Measurements from ENCODE around the gene PDZD11.

GRCh38 chrX:70260104-70260503 is 29.6 kb downstream of the PDZD11 start, which contains the start of gene P2RY4:
- no peak for TF ChIP-seq SRF (IDR thresholded peaks at IDR 0.05; ENCODE audit: low read depth)
- TF ChIP-seq EZH2phosphoT487 (IDR thresholded peaks at IDR 0.05; ENCODE audit: borderline replicate concordance), result no peak
- TF ChIP-seq POLR2AphosphoS5 (IDR thresholded peaks at IDR 0.05; ENCODE audit: low read depth, low read length), result no peak
- TF ChIP-seq CTCF (IDR thresholded peaks at IDR 0.05 in 2 of 3, conservative IDR thresholded peaks at IDR 0.05 in 1 of 3; ENCODE audit: borderline replicate concordance in 1 of 3, insufficient read depth in 1 of 3, low read depth in 2 of 3, low read length in 2 of 3), result no peak
- no peak for TF ChIP-seq ELF1 (IDR thresholded peaks at IDR 0.05; ENCODE audit: borderline replicate concordance, low read depth)

Data from HCT116 (cell line).